HepG2 (cell line): ENCODE results near the gene RAN. TPM values are rescaled to one million over a fixed set of nuclear protein-coding genes. Genes with fewer than 3 reads are reported as not detected.

ENCODE experiments used
- ARID5B ChIP-seq: IDR thresholded peaks from 2 replicates; pipeline ENCODE4 v1.4.0; 2020; ENCODE audit warnings: mild to moderate bottlenecking, missing genetic modification reagents
- BCL6 ChIP-seq: IDR thresholded peaks from 2 replicates; pipeline ENCODE4 v1.6.1; 2016; ENCODE audit warnings: missing genetic modification reagents, missing compliant biosample characterization
- BRCA1 ChIP-seq: sonication (generic); formaldehyde crosslinking; IDR thresholded peaks from 2 replicates; pipeline ENCODE4 v1.4.0; 2020; ENCODE audit warnings: missing genetic modification reagents
- ELF4 ChIP-seq: sonication (generic); formaldehyde crosslinking; IDR thresholded peaks from 2 replicates; pipeline ENCODE4 v1.5.0; 2020; ENCODE audit warnings: missing genetic modification reagents, mild to moderate bottlenecking, moderate library complexity, borderline replicate concordance
- GABPA ChIP-seq, 2 experiments: IDR thresholded peaks; 2 replicates each; pipeline ENCODE4 v1.6.1; 2011 to 2016; ENCODE audit warnings: low read depth in 2 of 2, low read length in 1 of 2, missing biosample characterization in 1 of 2, missing genetic modification characterization in 1 of 2
- GATAD2A ChIP-seq: IDR thresholded peaks from 2 replicates; pipeline ENCODE4 v1.6.1; 2016
- KDM5B ChIP-seq: sonication (generic); formaldehyde crosslinking; IDR thresholded peaks from 2 replicates; pipeline ENCODE4 v1.4.0; 2020; ENCODE audit warnings: missing genetic modification reagents, mild to moderate bottlenecking, borderline replicate concordance
- MLX ChIP-seq: IDR thresholded peaks from 2 replicates; pipeline ENCODE4 v1.6.1; 2016
- PHF21A ChIP-seq: sonication (generic); formaldehyde crosslinking; IDR thresholded peaks from 2 replicates; pipeline ENCODE4 v1.5.0; 2020; ENCODE audit warnings: mild to moderate bottlenecking, missing genetic modification reagents
- POLR2A ChIP-seq, 2 experiments: IDR thresholded peaks; 2 replicates each; pipeline ENCODE4 v1.6.1; 2011; ENCODE audit warnings: low read depth in 2 of 2, low read length in 2 of 2, mild to moderate bottlenecking in 1 of 2, moderate library complexity in 1 of 2; ENCODE audit not compliant: insufficient read depth in 1 of 2
- REXO4 ChIP-seq: sonication (generic); formaldehyde crosslinking; IDR thresholded peaks from 2 replicates; pipeline ENCODE4 v1.8.0; 2022; ENCODE audit warnings: missing genetic modification reagents, mild to moderate bottlenecking, borderline replicate concordance
- RXRB ChIP-seq: IDR thresholded peaks from 2 replicates; pipeline ENCODE4 v1.6.1; 2016; ENCODE audit warnings: borderline replicate concordance, missing genetic modification reagents, missing compliant biosample characterization
- TFDP1 ChIP-seq: IDR thresholded peaks from 2 replicates; pipeline ENCODE4 v1.6.1; 2016; ENCODE audit warnings: missing compliant biosample characterization, missing genetic modification reagents, borderline replicate concordance
- TIGD3 ChIP-seq: sonication (generic); formaldehyde crosslinking; IDR thresholded peaks from 2 replicates; pipeline ENCODE4 v1.5.1; 2020; ENCODE audit warnings: mild to moderate bottlenecking, missing genetic modification reagents, borderline replicate concordance
- ZNF24 ChIP-seq: fragments of 450-650 bp; IDR thresholded peaks from 2 replicates; pipeline ENCODE4 v1.6.1; 2017; ENCODE audit warnings: antibody characterized with exemption, mild to moderate bottlenecking
- ZNF30 ChIP-seq: sonication (generic); formaldehyde crosslinking; IDR thresholded peaks from 2 replicates; pipeline ENCODE4 v1.5.0; 2020; ENCODE audit warnings: mild to moderate bottlenecking, missing genetic modification reagents
- ZNF317 ChIP-seq: sonication (generic); formaldehyde crosslinking; IDR thresholded peaks from 2 replicates; pipeline ENCODE4 v1.5.0; 2020; ENCODE audit warnings: mild to moderate bottlenecking, missing genetic modification reagents
- ZNF879 ChIP-seq: sonication (generic); formaldehyde crosslinking; IDR thresholded peaks from 2 replicates; pipeline ENCODE4 v1.8.1; 2023; ENCODE audit warnings: missing genetic modification reagents
- polyA plus RNA-seq, 8 experiments: library from polyadenylated mRNA; depleted of rRNA in 3 of 8; stranded (reverse) in 7 of 8; unstranded in 1 of 8; fragments of >200 nt; fragmentation: Illumina TruSeq in 4 of 8; extraction: Trizol in 4 of 8; gene quantifications; 2 replicates each; pipeline versions ENCODE4 v1.2.1 to v1.2.3, GENCODE V29; 2011 to 2016; ENCODE audit warnings: low read depth in 4 of 8, missing spikeins in 1 of 8, mixed read lengths in 1 of 8; ENCODE audit not compliant: insufficient read depth in 1 of 8
- total RNA-seq, 5 experiments: library from RNA; depleted of rRNA; stranded (reverse); fragments of >200 nt; fragmentation: Illumina TruSeq; extraction: Trizol; gene quantifications; 2 replicates each; pipeline ENCODE4 v1.2.3, GENCODE V29; 2016; ENCODE audit warnings: low read depth in 1 of 5
- TF ChIP-seq, protein P1 (sequence below): sonication (generic); IDR thresholded peaks from 2 replicates; pipeline ENCODE4 v1.6.1; 2016; ENCODE audit warnings: low read depth, borderline replicate concordance

Gene RAN
- total and polyA plus RNA-seq, 2 of the 13 experiments (the other 11 are each of a cell fraction or from before 2014, with no cell fraction given), result 1,335 to 1,630 TPM

GRCh38 chr12:130863298-130863697 lies 8.6 kb upstream of the RAN start (continued):
- TF ChIP-seq KDM5B (CRISPR knock-in tag), result no peak
- TF ChIP-seq TIGD3, result no peak
- TF ChIP-seq RXRB (CRISPR knock-in tag), result peak; percentile 22; the same call in 1 of the 2 replicates
- no peak for TF ChIP-seq BRCA1 (CRISPR knock-in tag)
- TF ChIP-seq, protein P1, sequence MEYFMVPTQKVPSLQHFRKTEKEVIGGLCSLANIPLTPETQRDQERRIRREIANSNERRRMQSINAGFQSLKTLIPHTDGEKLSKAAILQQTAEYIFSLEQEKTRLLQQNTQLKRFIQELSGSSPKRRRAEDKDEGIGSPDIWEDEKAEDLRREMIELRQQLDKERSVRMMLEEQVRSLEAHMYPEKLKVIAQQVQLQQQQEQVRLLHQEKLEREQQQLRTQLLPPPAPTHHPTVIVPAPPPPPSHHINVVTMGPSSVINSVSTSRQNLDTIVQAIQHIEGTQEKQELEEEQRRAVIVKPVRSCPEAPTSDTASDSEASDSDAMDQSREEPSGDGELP, result peak; percentile 33; the same call in 1 of the 2 replicates
- TF ChIP-seq MLX, result no peak
- peak; percentile 63 for TF ChIP-seq GATAD2A (CRISPR knock-in tag)
- no peak for TF ChIP-seq REXO4 (CRISPR knock-in tag)
- no peak for TF ChIP-seq GABPA (IDR thresholded peaks at IDR 0.05; ENCODE audit: low read depth, low read length)
- no peak for TF ChIP-seq GABPA (CRISPR knock-in tag; IDR thresholded peaks at IDR 0.05; ENCODE audit: low read depth)
- TF ChIP-seq ZNF30 (CRISPR knock-in tag), result no peak
- TF ChIP-seq ELF4 (CRISPR knock-in tag), result no peak
- peak; percentile 47; the same call in 1 of the 2 replicates for TF ChIP-seq TFDP1
- TF ChIP-seq BCL6 (CRISPR knock-in tag), result peak; percentile 36
- TF ChIP-seq ZNF317 (CRISPR knock-in tag), result no peak
- TF ChIP-seq PHF21A, result peak; percentile 42; the same call in 1 of the 2 replicates
- no peak for TF ChIP-seq POLR2A (IDR thresholded peaks at IDR 0.05; ENCODE audit: insufficient read depth in 1 of 2, low read depth in 2 of 2, low read length in 2 of 2)
- peak; percentile 72 for TF ChIP-seq ARID5B (CRISPR knock-in tag)
- no peak for TF ChIP-seq ZNF879
- TF ChIP-seq ZNF24, result 0 out of 2 replicates have a peak, but pooled peaks have one; percentile 29
